Chondrocyte (in vitro differentiated cells): Measurements from ENCODE around the gene PRMT7. TPM values are rescaled to one million over a fixed set of nuclear protein-coding genes. Genes with fewer than 3 reads are reported as not detected.

Source experiments
- DNase-seq: peaks from one replicate; pipeline ENCODE4 v3.0.0; 2021; ENCODE audit warnings: mixed read lengths, low spot score
- H3K27ac Mint-ChIP-seq: one replicate; pipeline ENCODE4 v1.8.0; 2021; ENCODE audit warnings: mild to moderate bottlenecking, moderate library complexity, mixed read lengths; ENCODE audit not compliant: unreplicated experiment
- H3K27me3 Mint-ChIP-seq: 2 replicates; pipeline ENCODE4 v1.8.0; 2021; ENCODE audit warnings: low read depth, mixed read lengths
- H3K36me3 Mint-ChIP-seq: 2 replicates; pipeline ENCODE4 v1.8.0; 2021; ENCODE audit warnings: low read depth, mixed read lengths
- H3K4me1 Mint-ChIP-seq: 2 replicates; pipeline ENCODE4 v1.8.0; 2021; ENCODE audit warnings: low read depth, mild to moderate bottlenecking, mixed read lengths
- H3K4me3 Mint-ChIP-seq: one replicate; pipeline ENCODE4 v1.8.0; 2021; ENCODE audit warnings: mild to moderate bottlenecking, moderate library complexity, mixed read lengths; ENCODE audit not compliant: unreplicated experiment
- H3K9me3 Mint-ChIP-seq: 2 replicates; pipeline ENCODE4 v1.8.0; 2021; ENCODE audit warnings: low read depth, mixed read lengths
- total RNA-seq: library from RNA; stranded (reverse); gene quantifications from 3 replicates; pipeline ENCODE4 v1.2.1, GENCODE V29; 2021
- TF ChIP-seq, protein P1 (sequence below): fragments of 200-600 bp; sonication (generic); IDR thresholded peaks from 2 replicates; pipeline ENCODE4 v1.5.0; 2021; ENCODE audit warnings: antibody characterized with exemption, mild to moderate bottlenecking, moderate library complexity

The PRMT7 gene
- total RNA-seq, 1 donor from 2014 or later = 26.7 TPM

DNA sequence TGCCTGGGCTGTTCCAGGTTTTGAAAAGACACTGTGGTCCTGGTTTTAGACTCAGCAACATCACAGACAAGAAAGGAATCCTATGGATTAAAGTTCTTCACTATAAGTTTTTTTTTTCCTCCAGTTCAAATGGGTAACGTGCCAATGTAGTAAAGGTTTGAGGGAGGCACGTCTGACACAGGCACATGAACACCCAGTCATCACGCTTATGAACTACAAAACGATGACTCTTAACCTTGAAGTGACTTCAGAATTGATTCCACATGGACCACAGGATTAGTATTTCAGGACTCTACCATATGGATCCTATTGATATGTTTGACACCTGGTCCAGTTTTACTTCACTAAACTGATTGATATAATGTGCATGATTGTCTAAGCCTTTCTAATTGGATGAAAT lies 2.3 kb downstream of the PRMT7 start:
- H3K27ac Mint-ChIP-seq = no peak overlapping the region
- peaks cover 9% of the 10 kb centered on the region for H3K36me3 Mint-ChIP-seq
- no peaks in the 10 kb centered on the region for H3K27me3 Mint-ChIP-seq
- H3K4me1 Mint-ChIP-seq = peaks cover 22% of the 10 kb centered on the region
- no peaks in the 10 kb centered on the region for H3K9me3 Mint-ChIP-seq
- no peak for DNase-seq
- TF ChIP-seq, protein P1, sequence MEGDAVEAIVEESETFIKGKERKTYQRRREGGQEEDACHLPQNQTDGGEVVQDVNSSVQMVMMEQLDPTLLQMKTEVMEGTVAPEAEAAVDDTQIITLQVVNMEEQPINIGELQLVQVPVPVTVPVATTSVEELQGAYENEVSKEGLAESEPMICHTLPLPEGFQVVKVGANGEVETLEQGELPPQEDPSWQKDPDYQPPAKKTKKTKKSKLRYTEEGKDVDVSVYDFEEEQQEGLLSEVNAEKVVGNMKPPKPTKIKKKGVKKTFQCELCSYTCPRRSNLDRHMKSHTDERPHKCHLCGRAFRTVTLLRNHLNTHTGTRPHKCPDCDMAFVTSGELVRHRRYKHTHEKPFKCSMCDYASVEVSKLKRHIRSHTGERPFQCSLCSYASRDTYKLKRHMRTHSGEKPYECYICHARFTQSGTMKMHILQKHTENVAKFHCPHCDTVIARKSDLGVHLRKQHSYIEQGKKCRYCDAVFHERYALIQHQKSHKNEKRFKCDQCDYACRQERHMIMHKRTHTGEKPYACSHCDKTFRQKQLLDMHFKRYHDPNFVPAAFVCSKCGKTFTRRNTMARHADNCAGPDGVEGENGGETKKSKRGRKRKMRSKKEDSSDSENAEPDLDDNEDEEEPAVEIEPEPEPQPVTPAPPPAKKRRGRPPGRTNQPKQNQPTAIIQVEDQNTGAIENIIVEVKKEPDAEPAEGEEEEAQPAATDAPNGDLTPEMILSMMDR = no peak
- H3K4me3 Mint-ChIP-seq = no peak overlapping the region

GRCh38 chr16:68319185-68319908 lies 8.5 kb downstream of the PRMT7 start:
- Mint-ChIP-seq H3K27ac (no peak overlapping the region), H3K4me3 (no peak overlapping the region), H3K27me3 (no peaks in the 10 kb centered on the region), H3K4me1 (no peaks in the 10 kb centered on the region), H3K36me3 (peaks cover 17% of the 10 kb centered on the region), H3K9me3 (no peaks in the 10 kb centered on the region)
- DNase-seq = no peak
- TF ChIP-seq, protein P1 = no peak

DNA sequence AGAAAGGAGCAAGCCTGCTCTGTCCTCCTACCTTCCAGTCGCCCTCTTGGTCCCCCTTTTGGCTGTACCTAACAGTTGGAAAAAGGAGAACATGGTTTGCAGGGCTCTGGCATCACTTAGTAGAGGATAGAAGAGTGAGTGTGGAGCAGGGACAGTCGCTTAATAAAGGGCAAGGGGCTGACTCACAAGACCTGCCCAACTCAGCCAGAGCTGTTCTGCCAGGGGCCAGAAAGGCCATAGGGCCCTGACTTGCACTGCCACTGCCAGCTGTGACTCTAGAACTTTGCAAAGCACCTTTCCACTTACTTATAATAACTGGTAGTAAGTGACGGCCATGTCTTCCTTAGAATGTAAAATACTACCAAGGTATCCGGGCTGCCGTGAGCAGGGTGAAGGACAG lies 13.5 kb downstream of the PRMT7 start:
- peaks cover 5% of the 10 kb centered on the region for H3K4me1 Mint-ChIP-seq
- H3K9me3 Mint-ChIP-seq = no peaks in the 10 kb centered on the region
- H3K27ac Mint-ChIP-seq = no peak overlapping the region
- H3K4me3 Mint-ChIP-seq = no peak overlapping the region
- no peaks in the 10 kb centered on the region for H3K27me3 Mint-ChIP-seq
- no peak for DNase-seq
- H3K36me3 Mint-ChIP-seq = peaks cover 11% of the 10 kb centered on the region
- TF ChIP-seq, protein P1 = no peak

DNA sequence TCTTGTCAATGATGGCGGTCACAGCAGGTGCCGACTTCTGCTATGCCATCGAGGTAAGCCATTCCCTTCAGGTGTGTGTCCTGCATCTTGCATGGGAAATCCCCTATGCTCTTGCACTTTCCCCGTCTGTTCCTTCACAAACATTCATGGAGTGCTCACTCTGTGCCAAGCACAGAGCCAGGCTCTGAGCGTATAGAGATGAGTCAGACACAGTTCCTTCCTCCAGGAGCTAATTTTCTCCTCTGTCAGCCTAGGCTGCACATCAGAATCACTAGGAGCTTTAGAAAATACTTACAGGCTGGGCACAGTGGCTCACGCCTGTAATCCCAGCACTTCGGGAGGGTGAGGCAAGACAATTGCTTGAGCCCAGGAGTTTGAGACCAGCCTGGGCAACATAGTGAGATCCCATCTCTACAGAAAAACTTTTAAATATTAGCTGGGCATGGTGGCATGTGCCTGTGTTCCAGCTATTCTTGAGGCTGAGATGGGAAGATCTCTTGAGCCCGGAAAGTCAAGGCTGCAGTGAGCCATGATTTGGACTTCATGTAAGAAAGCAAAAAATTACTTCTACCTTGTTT lies 14.1 kb downstream of the PRMT7 start:
- H3K4me1 Mint-ChIP-seq = peaks cover 5% of the 10 kb centered on the region
- H3K4me3 Mint-ChIP-seq = no peak overlapping the region
- H3K27me3 Mint-ChIP-seq = no peaks in the 10 kb centered on the region
- peaks cover 11% of the 10 kb centered on the region for H3K36me3 Mint-ChIP-seq
- no peaks in the 10 kb centered on the region for H3K9me3 Mint-ChIP-seq
- DNase-seq = no peak
- TF ChIP-seq, protein P1 = no peak
- H3K27ac Mint-ChIP-seq = no peak overlapping the region

DNA sequence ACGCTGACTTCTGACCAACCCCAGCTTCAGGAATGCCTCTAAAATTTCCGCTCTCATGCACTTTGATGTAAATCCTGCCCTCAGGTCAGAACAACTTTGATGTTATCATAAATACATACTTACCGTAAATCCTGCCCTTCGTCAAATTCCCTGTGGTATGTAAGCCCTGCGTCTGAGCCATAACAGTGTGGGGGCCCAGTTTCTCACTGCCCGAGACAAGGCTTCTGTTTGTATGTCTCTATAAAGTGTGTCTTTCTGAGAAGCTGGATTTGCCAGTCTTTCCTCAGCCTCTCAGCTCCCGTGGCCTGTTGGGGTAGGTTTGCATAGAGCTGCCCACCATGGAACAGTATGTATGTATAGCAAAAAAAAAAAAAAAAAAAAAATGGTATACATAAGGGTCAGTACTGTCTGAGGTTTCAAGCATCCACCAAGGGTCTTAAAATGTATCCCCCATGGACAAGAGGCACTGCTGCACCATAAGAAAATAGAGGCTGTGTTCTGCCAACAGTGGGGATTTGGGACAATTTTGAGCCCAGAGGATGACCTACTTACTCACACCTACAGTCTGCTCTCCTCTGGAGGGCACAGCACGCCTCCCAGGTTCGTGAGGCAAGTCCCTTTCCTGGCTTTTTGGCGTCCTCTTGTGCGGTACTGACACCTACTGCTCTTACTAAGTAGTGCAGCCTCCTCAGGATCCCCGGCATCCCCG lies 17.5 kb downstream of the PRMT7 start:
- TF ChIP-seq, protein P1 = peak; percentile 92
- DNase-seq = no peak
- peaks cover 8% of the 10 kb centered on the region for H3K36me3 Mint-ChIP-seq
- H3K4me3 Mint-ChIP-seq = no peak overlapping the region
- peaks cover 17% of the 10 kb centered on the region for H3K4me1 Mint-ChIP-seq
- H3K27me3 Mint-ChIP-seq = no peaks in the 10 kb centered on the region
- no peaks in the 10 kb centered on the region for H3K9me3 Mint-ChIP-seq
- no peak overlapping the region for H3K27ac Mint-ChIP-seq
